Effector memory CD4-positive, alpha-beta T cell (primary cell): ENCODE results near the gene IL24.

Source experiments
- DNase-seq, 3 donors: peaks; one replicate each; pipeline ENCODE4 v3.0.0-alpha.2; 2020
- H3K27ac ChIP-seq: 2 replicates; pipeline ENCODE4 v1.7.0; 2013; ENCODE audit warnings: mild to moderate bottlenecking, low read length, moderate library complexity; ENCODE audit not compliant: insufficient read depth, poor library complexity, severe bottlenecking
- H3K27me3 ChIP-seq: replicated peaks from 2 replicates; pipeline ENCODE4 v1.7.0; 2013; ENCODE audit warnings: mild to moderate bottlenecking, low read length; ENCODE audit not compliant: insufficient read depth, control insufficient read depth, poor library complexity, severe bottlenecking
- H3K36me3 ChIP-seq: 2 replicates; pipeline ENCODE4 v1.7.0; 2013; ENCODE audit warnings: mild to moderate bottlenecking, low read length, moderate library complexity; ENCODE audit not compliant: control insufficient read depth, insufficient read depth
- H3K4me1 ChIP-seq: 2 replicates; pipeline ENCODE4 v1.7.0; 2013; ENCODE audit warnings: low read length, mild to moderate bottlenecking; ENCODE audit not compliant: control insufficient read depth, insufficient read depth, poor library complexity, severe bottlenecking
- H3K4me3 ChIP-seq: 2 replicates; pipeline ENCODE4 v1.7.0; 2013; ENCODE audit warnings: low read length, low read depth, mild to moderate bottlenecking; ENCODE audit not compliant: insufficient read depth, poor library complexity, severe bottlenecking
- H3K9me3 ChIP-seq: 2 replicates; pipeline ENCODE4 v1.7.0; 2013; ENCODE audit warnings: mild to moderate bottlenecking, low read length, moderate library complexity; ENCODE audit not compliant: control insufficient read depth

IL24 gene

GRCh38 chr1:206901944-206902343 is 4.7 kb downstream of the IL24 start:
- Histone ChIP-seq H3K27ac (no peak overlapping the region), H3K36me3 (peaks cover 32% of the 10 kb centered on the region), H3K27me3 (no peaks in the 10 kb centered on the region), H3K4me3 (no peak overlapping the region), H3K4me1 (peaks cover 21% of the 10 kb centered on the region), H3K9me3 (no peaks in the 10 kb centered on the region)
- DNase-seq: no peak

- peaks cover 28% of the 10 kb centered on the region for H3K4me1 ChIP-seq
- H3K9me3 ChIP-seq: no peaks in the 10 kb centered on the region
- peaks cover 38% of the 10 kb centered on the region for H3K36me3 ChIP-seq
- DNase-seq: no peak
- no peak overlapping the region for H3K4me3 ChIP-seq
- peak overlapping the region; percentile 12 for H3K27ac ChIP-seq
- H3K27me3 ChIP-seq: no peaks in the 10 kb centered on the region
Measured at GRCh38 chr1:206902702-206903101, 5.5 kb downstream of the IL24 start.

- Histone ChIP-seq H3K4me1 (peaks cover 34% of the 10 kb centered on the region), H3K9me3 (no peaks in the 10 kb centered on the region), H3K27ac (no peak overlapping the region), H3K4me3 (no peak overlapping the region), H3K27me3 (no peaks in the 10 kb centered on the region), H3K36me3 (peaks cover 47% of the 10 kb centered on the region)
- DNase-seq: no peak
Measured at GRCh38 chr1:206903687-206904086, 6.4 kb downstream of the IL24 start.

- Histone ChIP-seq H3K9me3 (no peaks in the 10 kb centered on the region), H3K4me1 (peaks cover 42% of the 10 kb centered on the region), H3K27ac (peak overlapping the region; percentile 49), H3K36me3 (peaks cover 48% of the 10 kb centered on the region), H3K4me3 (no peak overlapping the region), H3K27me3 (no peaks in the 10 kb centered on the region)
- DNase-seq: no peak
Measured at GRCh38 chr1:206904423-206905142, 7.3 kb downstream of the IL24 start.

- Histone ChIP-seq H3K27ac (peak overlapping the region; percentile 49), H3K4me3 (peak overlapping the region; percentile 7), H3K4me1 (peaks cover 50% of the 10 kb centered on the region), H3K36me3 (peaks cover 54% of the 10 kb centered on the region), H3K9me3 (no peaks in the 10 kb centered on the region), H3K27me3 (no peaks in the 10 kb centered on the region)
- DNase-seq: no peak
Measured at GRCh38 chr1:206905295-206906164, 8.3 kb downstream of the IL24 start.

GRCh38 chr1:206907304-206907991 is 10.2 kb downstream of the IL24 start:
- no peak for DNase-seq
- H3K36me3 ChIP-seq: peaks cover 65% of the 10 kb centered on the region
- no peaks in the 10 kb centered on the region for H3K9me3 ChIP-seq
- H3K4me3 ChIP-seq: no peak overlapping the region
- peaks cover 61% of the 10 kb centered on the region for H3K4me1 ChIP-seq
- no peaks in the 10 kb centered on the region for H3K27me3 ChIP-seq
- peak overlapping the region; percentile 14 for H3K27ac ChIP-seq

- peaks cover 65% of the 10 kb centered on the region for H3K36me3 ChIP-seq
- DNase-seq: no peak
- H3K27me3 ChIP-seq: no peaks in the 10 kb centered on the region
- no peak overlapping the region for H3K4me3 ChIP-seq
- no peaks in the 10 kb centered on the region for H3K9me3 ChIP-seq
- H3K27ac ChIP-seq: no peak overlapping the region
- H3K4me1 ChIP-seq: peaks cover 67% of the 10 kb centered on the region
Measured at GRCh38 chr1:206908038-206908437, 10.8 kb downstream of the IL24 start.

- DNase-seq: peak; percentile 24 to 38 (median 36)
- Histone ChIP-seq H3K4me1 (peaks cover 68% of the 10 kb centered on the region), H3K27ac (peak overlapping the region; percentile 49), H3K9me3 (no peaks in the 10 kb centered on the region), H3K4me3 (peak overlapping the region; percentile 47), H3K36me3 (peaks cover 62% of the 10 kb centered on the region), H3K27me3 (no peaks in the 10 kb centered on the region)
Measured at GRCh38 chr1:206909161-206909882, 12.1 kb downstream of the IL24 start.

GRCh38 chr1:206909883-206910318 is 12.7 kb downstream of the IL24 start:
- no peak overlapping the region for H3K27ac ChIP-seq
- peak overlapping the region; percentile 47 for H3K4me3 ChIP-seq
- H3K4me1 ChIP-seq: peaks cover 71% of the 10 kb centered on the region
- no peak for DNase-seq
- no peaks in the 10 kb centered on the region for H3K27me3 ChIP-seq
- H3K9me3 ChIP-seq: no peaks in the 10 kb centered on the region
- peaks cover 60% of the 10 kb centered on the region for H3K36me3 ChIP-seq
